SH-SY5Y (cell line): ENCODE data around the gene APC.

ENCODE experiments used
- GATA2 ChIP-seq: IDR thresholded peaks from 2 replicates; pipeline ENCODE4 v1.6.1; 2011; ENCODE audit warnings: mild to moderate bottlenecking, low read depth, low read length
- GATA3 ChIP-seq: IDR thresholded peaks from 2 replicates; pipeline ENCODE4 v1.6.1; 2011; ENCODE audit warnings: low read depth, mild to moderate bottlenecking, low read length, moderate library complexity

DNA sequence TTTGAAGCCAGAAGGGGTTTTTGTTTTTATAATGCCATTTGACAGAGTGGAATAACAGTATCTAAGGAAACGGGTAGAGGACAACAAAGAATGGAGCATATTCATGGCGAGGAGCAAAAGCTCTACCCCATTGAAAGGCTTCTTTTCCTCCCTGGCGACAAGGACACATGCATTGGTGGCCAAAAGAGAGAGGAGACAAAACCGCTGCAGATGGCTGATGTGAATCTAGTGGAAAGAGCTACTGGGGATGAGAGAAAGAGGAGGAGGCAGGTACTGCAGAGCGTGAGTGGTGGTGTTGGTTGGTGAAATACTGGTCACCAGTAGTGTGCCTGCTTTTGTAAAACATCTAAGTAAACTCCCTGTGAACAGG is 491 bp downstream of the APC start:
- TF ChIP-seq GATA2: no peak
- TF ChIP-seq GATA3: no peak
